Activated CD8-positive, alpha-beta T cell treated with anti-CD3 and anti-CD28 coated beads for 36 hours (primary cell): ENCODE results near the gene EID2. TPM values are rescaled to one million over a fixed set of nuclear protein-coding genes. Genes with fewer than 3 reads are reported as not detected.
A peak's percentile ranks its signal among the peaks of the same experiment; 100 is the strongest.

Experiments
- ATAC-seq: fragments of 200-7000 bp; cut with Tn5 transposase; one replicate; pipeline ENCODE4 v1.10.0; 2021; ENCODE audit warnings: mild to moderate bottlenecking, moderate library complexity
- CTCF ChIA-PET: fragments of 350-600 bp; sonication (Branson Sonifier 250); formaldehyde crosslinking; loops from one replicate; lab custom pipeline; 2021; ENCODE audit warnings: antibody characterized with exemption; lab: Charles Lee
- POLR2A ChIA-PET: fragments of 350-600 bp; sonication (Branson Sonifier 250); formaldehyde crosslinking; loops from one replicate; lab custom pipeline; 2021; ENCODE audit warnings: antibody characterized with exemption; lab: Charles Lee
- DNase-seq: peaks from one replicate; pipeline ENCODE4 v3.0.0-alpha.2; 2020
- H3K27ac Mint-ChIP-seq: one replicate; pipeline ENCODE4 v1.8.0; 2021; ENCODE audit warnings: mild to moderate bottlenecking, mixed read lengths
- H3K27me3 Mint-ChIP-seq: one replicate; pipeline ENCODE4 v1.8.0; 2021; ENCODE audit warnings: mixed read lengths
- H3K36me3 Mint-ChIP-seq: one replicate; pipeline ENCODE4 v1.8.0; 2021; ENCODE audit warnings: low read depth, mixed read lengths
- H3K4me1 Mint-ChIP-seq: one replicate; pipeline ENCODE4 v1.8.0; 2021; ENCODE audit warnings: low read depth, mixed read lengths
- H3K4me3 Mint-ChIP-seq: one replicate; pipeline ENCODE4 v1.8.0; 2021; ENCODE audit warnings: mild to moderate bottlenecking, moderate library complexity, mixed read lengths
- H3K9me3 Mint-ChIP-seq: one replicate; pipeline ENCODE4 v1.8.0; 2021; ENCODE audit warnings: mixed read lengths
- CTCF ChIP-seq: fragments of 200-600 bp; IDR thresholded peaks from one replicate; pipeline ENCODE4 v1.8.0; 2022; ENCODE audit warnings: antibody characterized with exemption, mild to moderate bottlenecking
- intact Hi-C: fragments of 100-400 bp; cut with micrococcal nuclease; formaldehyde crosslinking; loops from one replicate; pipeline ENCODE4 v1.10.0; 2022
- total RNA-seq, 2 experiments: library from RNA; stranded (reverse); gene quantifications; one replicate each; pipeline ENCODE4 v1.2.3, GENCODE V29; 2021

Gene EID2
- total RNA-seq, 2 experiments from 2014 or later, result 11.1 to 11.7 TPM

DNA sequence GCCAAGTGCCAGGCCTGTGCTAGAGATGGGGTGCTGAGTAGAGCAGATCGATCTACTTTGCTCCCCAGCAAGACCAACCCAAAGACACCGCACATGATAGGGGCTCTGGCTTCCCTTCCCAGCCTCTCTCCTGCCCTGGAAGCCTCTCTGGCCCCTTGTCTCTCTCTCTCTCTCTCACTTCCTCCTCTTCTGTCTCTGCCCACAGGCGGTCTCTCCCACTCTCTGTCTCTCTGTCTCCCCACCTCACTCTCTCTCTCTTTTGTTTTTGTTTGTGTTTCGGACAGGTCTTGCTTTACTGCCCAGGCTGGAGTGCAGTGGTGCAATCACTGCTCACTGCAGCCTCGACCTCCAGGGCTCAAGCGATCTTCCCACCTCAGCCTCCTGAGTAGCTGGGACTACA, 23.7 kb downstream of the EID2 start:
- DNase-seq (no peak), ATAC-seq (no peak)
- peaks cover 2% of the 10 kb centered on the region for H3K36me3 Mint-ChIP-seq
- H3K4me1 Mint-ChIP-seq, result peaks cover 11% of the 10 kb centered on the region
- peaks cover 40% of the 10 kb centered on the region for H3K27me3 Mint-ChIP-seq
- TF ChIP-seq CTCF, result no peak
- H3K27ac Mint-ChIP-seq, result no peak overlapping the region
- ChIA-PET POLR2A (no interaction called here), CTCF (interaction anchor here (0.7 to 2.4 kb wide), 3 partner anchors 13 to 36 kb away, joined by 3 to 15 read pairs (median 4); partner anchors contain the start of gene EID2B)
- no peaks in the 10 kb centered on the region for H3K9me3 Mint-ChIP-seq
- intact Hi-C loops, result no loop called here
- H3K4me3 Mint-ChIP-seq, result no peak overlapping the region

DNA sequence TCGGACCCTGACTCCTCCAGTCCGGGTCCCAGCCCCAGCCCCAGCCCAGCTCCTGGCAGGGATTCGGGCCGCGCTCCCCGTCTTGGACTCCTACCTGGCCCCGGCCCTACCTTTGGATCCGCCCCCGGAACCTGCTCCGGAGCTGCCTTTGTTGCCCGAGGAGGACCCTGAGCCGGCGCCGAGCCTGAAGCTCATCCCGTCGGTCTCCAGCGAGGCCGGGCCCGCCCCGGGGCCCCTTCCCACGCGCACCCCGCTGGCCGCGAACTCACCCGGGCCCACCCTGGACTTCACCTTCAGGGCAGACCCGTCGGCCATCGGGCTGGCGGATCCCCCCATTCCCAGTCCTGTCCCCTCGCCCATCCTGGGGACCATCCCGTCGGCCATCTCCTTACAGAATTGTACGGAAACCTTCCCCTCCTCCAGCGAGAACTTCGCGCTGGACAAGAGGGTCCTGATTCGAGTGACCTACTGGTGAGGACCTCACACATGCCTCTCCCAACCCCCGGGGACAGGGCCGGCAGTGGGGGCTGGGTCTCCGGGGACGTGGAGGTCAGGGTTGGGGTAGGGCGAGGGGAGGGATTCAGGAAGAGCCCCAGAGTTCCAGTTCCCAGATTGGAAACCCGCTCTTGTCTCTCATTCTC, 24.3 kb downstream of the EID2 start:
- no peak for TF ChIP-seq CTCF
- DNase-seq (peak; percentile 29), ATAC-seq (no peak)
- POLR2A ChIA-PET, result no interaction called here
- peak overlapping the region; percentile 60 for H3K4me3 Mint-ChIP-seq
- peaks cover 40% of the 10 kb centered on the region for H3K27me3 Mint-ChIP-seq
- H3K36me3 Mint-ChIP-seq, result peaks cover 2% of the 10 kb centered on the region
- no peaks in the 10 kb centered on the region for H3K9me3 Mint-ChIP-seq
- CTCF ChIA-PET, result interaction anchor here (0.7 to 2.4 kb wide), 3 partner anchors 13 to 21 kb away, joined by 3 to 15 read pairs (median 4); partner anchors contain the start of gene EID2B
- no peak overlapping the region for H3K27ac Mint-ChIP-seq
- H3K4me1 Mint-ChIP-seq, result peaks cover 8% of the 10 kb centered on the region
- intact Hi-C loops, result no loop called here

DNA sequence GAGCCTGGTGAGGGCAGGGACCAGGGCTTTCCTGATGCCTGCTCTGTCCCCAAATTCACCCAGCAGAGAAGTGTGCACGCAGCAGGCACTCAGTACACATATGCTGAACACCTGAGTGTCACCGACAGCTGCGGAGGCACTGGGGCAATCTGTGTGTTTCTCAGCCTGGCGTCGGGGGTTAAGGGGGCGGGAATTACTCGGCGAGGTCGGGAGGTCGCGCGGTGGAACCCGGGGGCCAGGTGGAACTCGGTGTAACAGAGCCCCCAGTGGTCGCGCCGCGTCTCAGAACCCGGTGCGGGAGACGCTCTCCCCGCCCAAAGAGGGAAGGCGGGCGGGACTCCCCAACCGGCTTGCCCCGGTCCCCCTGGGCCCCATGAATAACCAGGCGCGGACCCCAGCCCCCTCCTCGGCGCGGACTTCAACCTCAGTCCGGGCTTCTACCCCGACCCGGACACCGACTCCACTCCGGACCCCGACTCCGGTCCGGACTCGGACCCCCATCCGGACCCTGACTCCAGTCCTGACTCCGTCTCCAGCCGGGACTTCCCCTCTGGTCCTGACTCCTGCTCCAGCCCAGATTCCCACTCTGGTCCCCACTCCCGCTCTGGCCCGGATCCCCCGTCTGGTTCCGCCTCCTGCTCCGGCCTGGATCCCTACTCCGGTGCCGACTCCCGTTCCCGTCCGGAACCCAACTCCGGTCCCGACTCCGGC, 25.0 kb downstream of the EID2 start, which contains the start of gene SELENOV:
SELENOV (plus strand) TSS at position 300 of the 711 bp plus-strand sequence; CDS start at position 374, 74 bp downstream.
- ChIA-PET POLR2A (interaction anchor here (0.8 to 1.1 kb wide), 2 partner anchors 70 to 113 kb away, joined by 3 to 4 read pairs; partner anchors contain the start of gene SUPT5H), CTCF (interaction anchor here (0.7 to 2.4 kb wide), 7 partner anchors 10 to 159 kb away, joined by 3 to 15 read pairs (median 3); partner anchors contain the start of gene EID2B)
- no peaks in the 10 kb centered on the region for H3K9me3 Mint-ChIP-seq
- H3K27me3 Mint-ChIP-seq, result peaks cover 40% of the 10 kb centered on the region
- H3K4me1 Mint-ChIP-seq, result peaks cover 8% of the 10 kb centered on the region
- peak; percentile 76 for ATAC-seq
- peaks cover 2% of the 10 kb centered on the region for H3K36me3 Mint-ChIP-seq
- H3K4me3 Mint-ChIP-seq, result peak within 1 kb of the TSS; percentile 60
- DNase-seq, result peak; percentile 49
- intact Hi-C loops, result no loop called here
- H3K27ac Mint-ChIP-seq, result no peak within 1 kb of the TSS
- no peak for TF ChIP-seq CTCF

DNA sequence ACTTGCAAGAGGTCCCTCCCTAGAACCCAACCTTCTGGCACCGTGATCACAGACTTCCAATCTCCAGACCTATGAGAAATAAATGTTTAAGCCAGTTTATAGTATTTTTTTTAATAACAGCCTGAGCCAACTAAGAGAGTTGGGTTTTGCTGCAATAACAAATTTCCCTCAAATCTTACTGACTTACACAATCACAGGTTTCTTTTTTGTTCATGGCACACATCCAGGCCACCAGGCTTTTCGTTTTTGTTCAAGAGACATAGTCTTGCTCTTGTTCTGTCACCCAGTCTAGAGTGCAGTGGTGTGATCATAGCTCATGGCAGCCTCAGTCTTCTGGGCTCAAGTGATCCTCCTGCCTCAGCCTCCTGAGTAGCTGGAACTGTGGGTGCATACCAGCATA, 27.0 kb downstream of the EID2 start:
- H3K4me3 Mint-ChIP-seq, result no peak overlapping the region
- H3K27me3 Mint-ChIP-seq, result peaks cover 52% of the 10 kb centered on the region
- peaks cover 2% of the 10 kb centered on the region for H3K36me3 Mint-ChIP-seq
- H3K4me1 Mint-ChIP-seq, result peaks cover 10% of the 10 kb centered on the region
- DNase-seq (no peak), ATAC-seq (no peak)
- intact Hi-C loops, result no loop called here
- ChIA-PET POLR2A (no interaction called here), CTCF (interaction anchor here (1.4 to 2.5 kb wide), 3 partner anchors 20 to 39 kb away, joined by 3 to 8 read pairs (median 7); partner anchors contain the start of gene EID2B)
- TF ChIP-seq CTCF, result no peak
- H3K9me3 Mint-ChIP-seq, result no peaks in the 10 kb centered on the region
- no peak overlapping the region for H3K27ac Mint-ChIP-seq
